IPS DF 6.9 (cell line): ENCODE measurements around the gene IPCEF1.
"Not testable (repeated sequence)": the region's sequence is repeated elsewhere in the genome, so short reads cannot be mapped to it uniquely, and the experiment has no call there.

Source experiments
- DNase-seq: peaks from one replicate; pipeline ENCODE4 v3.0.0-alpha.2; 2013; ENCODE audit warnings: low read depth, low spot score
- H3K27ac ChIP-seq: one replicate; pipeline ENCODE4 v1.5.1; 2013; ENCODE audit warnings: low read length, control low read depth
- H3K27me3 ChIP-seq: 2 replicates; pipeline ENCODE4 v1.6.1; 2013; ENCODE audit warnings: mild to moderate bottlenecking, low read length; ENCODE audit not compliant: control insufficient read depth, insufficient read depth
- H3K36me3 ChIP-seq: 2 replicates; pipeline ENCODE4 v1.6.1; 2013; ENCODE audit warnings: low read length; ENCODE audit not compliant: control insufficient read depth, insufficient read depth
- H3K4me1 ChIP-seq: 2 replicates; pipeline ENCODE4 v1.6.1; 2013; ENCODE audit warnings: low read length; ENCODE audit not compliant: control insufficient read depth, insufficient read depth
- H3K4me3 ChIP-seq: 2 replicates; pipeline ENCODE4 v1.5.1; 2013; ENCODE audit warnings: mild to moderate bottlenecking, low read length
- H3K9me3 ChIP-seq: 2 replicates; pipeline ENCODE4 v1.6.1; 2013; ENCODE audit warnings: low read length, inconsistent platforms; ENCODE audit not compliant: control insufficient read depth, insufficient read depth
- WGBS: extraction: QIAGEN DNeasy Blood & Tissue Kit; methylation state at CpG from one replicate; pipeline ENCODE4 v1.1.7; 2013; ENCODE audit warnings: mixed read lengths, missing lambda C conversion rate; ENCODE audit not compliant: insufficient read length, insufficient coverage; 5-methylcytosine and 5-hydroxymethylcytosine counted together

The IPCEF1 gene

DNA sequence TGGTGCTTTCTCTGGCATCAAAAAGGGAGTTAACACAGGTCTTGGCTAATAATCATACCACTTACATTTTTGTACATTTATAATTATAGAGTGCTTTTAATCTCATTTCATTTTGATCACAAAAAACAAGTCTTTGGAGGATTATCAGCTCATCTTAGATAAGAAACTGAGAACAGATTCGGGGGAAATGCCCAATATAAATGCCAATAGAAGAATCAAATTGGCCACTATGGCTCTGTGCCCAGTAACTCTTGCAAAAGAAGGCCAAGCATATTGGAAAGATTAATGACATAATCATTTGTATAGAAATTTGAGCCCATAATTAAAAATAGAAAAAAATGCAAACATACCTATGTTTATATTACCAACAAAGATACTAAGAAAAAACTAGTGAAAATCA lies 42.5 kb downstream of the IPCEF1 start:
- no CpG with 5 or more reads among the region's 1 CpG for WGBS
- H3K27ac ChIP-seq, result no peak overlapping the region
- DNase-seq, result no peak

GRCh38 chr6:154308986-154309385 lies 47.6 kb downstream of the IPCEF1 start:
- Histone ChIP-seq H3K9me3 (no peaks in the 10 kb centered on the region), H3K27me3 (no peaks in the 10 kb centered on the region), H3K4me3 (no peak overlapping the region), H3K36me3 (no peaks in the 10 kb centered on the region), H3K27ac (no peak overlapping the region), H3K4me1 (no peaks in the 10 kb centered on the region)
- DNase-seq, result no peak
- WGBS, result no CpG with 5 or more reads among the region's 2 CpGs

More for the DNA sequence above, 42.5 kb downstream of the IPCEF1 start:
- H3K9me3 ChIP-seq, result no peaks in the 10 kb centered on the region
- H3K4me3 ChIP-seq, result no peak overlapping the region
- no peaks in the 10 kb centered on the region for H3K36me3 ChIP-seq
- H3K27me3 ChIP-seq, result no peaks in the 10 kb centered on the region
- no peaks in the 10 kb centered on the region for H3K4me1 ChIP-seq

- Histone ChIP-seq H3K9me3 (no peaks in the 10 kb centered on the region), H3K27ac (no peak overlapping the region), H3K27me3 (no peaks in the 10 kb centered on the region), H3K4me3 (no peak overlapping the region), H3K4me1 (no peaks in the 10 kb centered on the region), H3K36me3 (no peaks in the 10 kb centered on the region)
- no peak for DNase-seq
- 100% methylated on average over 1 of the region's 7 CpGs for WGBS
Observed at GRCh38 chr6:154307696-154308425, 48.7 kb downstream of the IPCEF1 start.

DNA sequence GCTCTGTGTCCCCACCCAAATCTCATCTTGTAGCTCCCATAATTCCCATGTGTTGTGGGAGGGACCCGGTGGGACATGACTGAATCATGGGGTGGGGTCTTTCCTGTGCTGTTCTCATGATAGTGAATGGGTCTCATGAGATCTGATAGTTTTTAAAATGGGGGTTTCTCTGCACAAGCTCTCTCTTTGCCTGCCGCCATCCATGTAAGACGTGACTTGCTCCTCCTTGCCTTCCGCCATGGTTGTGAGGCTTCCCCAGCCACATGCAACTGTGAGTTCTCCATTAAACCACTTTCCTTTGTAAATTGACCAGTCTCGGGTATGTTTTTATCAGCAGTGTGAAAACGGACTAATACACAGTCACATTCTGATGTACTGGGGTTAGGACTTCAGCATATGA lies 49.5 kb downstream of the IPCEF1 start:
- not testable (repeated sequence) for DNase-seq, H3K4me3 ChIP-seq, H3K4me1 ChIP-seq, H3K27ac ChIP-seq, H3K27me3 ChIP-seq, H3K36me3 ChIP-seq, H3K9me3 ChIP-seq
- no CpG with 5 or more reads among the region's 6 CpGs for WGBS

DNA sequence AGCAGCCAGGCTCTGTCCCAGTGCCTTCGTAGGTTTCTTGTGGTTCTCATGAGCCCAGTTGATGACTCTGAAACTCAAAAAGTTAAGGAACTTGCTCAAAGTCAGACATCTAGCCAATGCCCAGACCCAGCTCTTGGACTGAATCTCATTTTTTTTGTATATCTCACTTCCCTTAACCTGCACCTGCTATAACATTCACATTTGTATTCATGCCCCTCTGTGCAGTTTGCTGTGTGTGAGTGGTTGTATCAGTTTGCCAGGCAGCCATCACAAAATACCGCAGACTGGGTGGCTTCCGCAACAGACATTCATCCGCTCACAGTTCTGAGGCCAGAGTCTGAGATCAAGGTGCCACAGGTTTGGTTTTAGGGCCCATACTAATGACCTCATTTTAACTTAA lies 49.9 kb downstream of the IPCEF1 start:
- DNase-seq, result no peak
- Histone ChIP-seq H3K27ac (no peak overlapping the region), H3K4me1 (no peaks in the 10 kb centered on the region), H3K9me3 (no peaks in the 10 kb centered on the region), H3K27me3 (no peaks in the 10 kb centered on the region), H3K4me3 (no peak overlapping the region), H3K36me3 (no peaks in the 10 kb centered on the region)
- WGBS, result no CpG with 5 or more reads among the region's 4 CpGs

- no CpG with 5 or more reads among the region's 1 CpG for WGBS
- DNase-seq, result no peak
- H3K9me3 ChIP-seq, result no peaks in the 10 kb centered on the region
Observed at GRCh38 chr6:154304191-154304590, 52.4 kb downstream of the IPCEF1 start.

GRCh38 chr6:154303642-154304041 lies 53.0 kb downstream of the IPCEF1 start:
- H3K27ac ChIP-seq, H3K9me3 ChIP-seq, H3K27me3 ChIP-seq, H3K4me3 ChIP-seq, H3K4me1 ChIP-seq, DNase-seq, H3K36me3 ChIP-seq: not testable (repeated sequence)
- WGBS, result no CpG with 5 or more reads among the region's 4 CpGs

More at GRCh38 chr6:154304191-154304590, 52.4 kb downstream of the IPCEF1 start:
- H3K4me3 ChIP-seq, result no peak overlapping the region
- no peak overlapping the region for H3K27ac ChIP-seq
- H3K27me3 ChIP-seq, result no peaks in the 10 kb centered on the region
- no peaks in the 10 kb centered on the region for H3K4me1 ChIP-seq
- no peaks in the 10 kb centered on the region for H3K36me3 ChIP-seq

DNA sequence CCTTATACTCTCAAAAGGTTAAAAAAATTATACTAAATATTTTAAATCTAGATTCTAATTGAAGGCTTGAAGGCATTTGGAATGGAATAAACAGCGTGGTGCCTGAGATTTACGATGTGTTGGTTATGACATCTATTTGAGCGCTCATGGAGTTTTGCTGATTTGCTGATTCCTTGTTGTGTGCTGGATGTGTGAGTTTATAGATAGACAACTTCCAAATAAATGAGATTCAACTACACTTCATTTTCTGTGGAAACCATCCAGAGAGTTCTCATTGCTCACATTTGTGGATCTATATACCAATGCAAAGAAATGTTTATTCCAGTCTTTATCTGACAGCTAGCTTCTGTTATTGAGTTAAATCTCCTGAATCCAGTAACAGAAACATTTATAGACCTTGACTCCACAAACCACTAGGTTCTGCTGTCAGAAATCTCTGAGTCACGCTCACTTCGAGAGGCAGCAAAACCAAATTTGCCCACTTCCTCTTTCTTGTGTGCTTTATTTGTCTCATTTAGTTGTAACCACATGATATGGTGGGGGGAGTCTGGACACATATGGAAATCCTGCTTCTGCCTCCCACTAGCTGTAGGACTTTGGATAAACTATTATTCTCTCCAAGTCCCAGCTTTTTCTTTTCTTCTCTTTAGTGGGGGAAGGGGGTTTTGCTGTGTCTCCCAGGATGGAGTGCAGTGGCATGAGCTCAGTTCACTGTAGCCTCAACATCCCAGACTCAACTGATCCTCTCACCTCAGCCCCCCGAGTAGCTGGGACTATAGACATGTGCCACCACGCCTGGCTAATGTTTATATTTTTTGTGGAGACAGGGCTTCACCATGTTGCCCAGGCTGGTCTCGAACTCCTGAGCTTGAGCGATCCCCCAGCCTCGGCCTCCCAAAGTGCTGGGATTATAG lies 54.5 kb downstream of the IPCEF1 start:
- no peaks in the 10 kb centered on the region for H3K9me3 ChIP-seq
- WGBS, result no CpG with 5 or more reads among the region's 10 CpGs
- no peaks in the 10 kb centered on the region for H3K4me1 ChIP-seq
- no peaks in the 10 kb centered on the region for H3K36me3 ChIP-seq
- H3K27me3 ChIP-seq, result no peaks in the 10 kb centered on the region
- H3K27ac ChIP-seq, result no peak overlapping the region
- no peak overlapping the region for H3K4me3 ChIP-seq
- DNase-seq, result no peak

DNA sequence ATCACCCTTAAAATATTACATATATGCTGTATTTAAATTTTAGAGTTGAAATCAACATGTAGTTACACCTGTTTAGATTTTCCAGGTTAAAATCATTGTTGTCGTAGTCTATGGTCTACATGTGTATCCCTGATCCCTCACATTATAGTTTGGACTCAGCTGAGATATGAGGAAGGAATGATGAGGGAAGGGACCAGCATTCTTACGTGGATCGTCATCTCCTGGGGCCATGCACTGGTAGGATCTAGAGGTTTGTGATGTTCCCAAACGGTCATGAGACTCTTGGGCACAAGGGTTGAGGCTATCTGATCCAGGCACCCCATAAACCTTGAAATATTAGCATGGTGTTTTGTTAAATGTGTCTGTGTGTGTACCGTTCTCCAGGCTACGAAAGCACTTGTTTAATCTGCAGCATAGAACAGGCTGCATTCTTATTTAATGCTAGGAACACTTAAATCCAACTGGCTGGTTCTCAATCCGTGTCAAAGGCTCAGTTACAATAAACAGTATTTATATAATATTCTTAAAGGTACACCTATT lies 55.4 kb downstream of the IPCEF1 start:
- no peak for DNase-seq
- Histone ChIP-seq H3K36me3 (no peaks in the 10 kb centered on the region), H3K4me3 (no peak overlapping the region), H3K4me1 (no peaks in the 10 kb centered on the region), H3K27me3 (no peaks in the 10 kb centered on the region), H3K27ac (no peak overlapping the region), H3K9me3 (no peaks in the 10 kb centered on the region)
- WGBS, result no CpG with 5 or more reads among the region's 7 CpGs

GRCh38 chr6:154298297-154298696 lies 58.3 kb downstream of the IPCEF1 start:
- Histone ChIP-seq H3K4me1 (no peaks in the 10 kb centered on the region), H3K27ac (no peak overlapping the region), H3K9me3 (no peaks in the 10 kb centered on the region), H3K36me3 (no peaks in the 10 kb centered on the region), H3K27me3 (no peaks in the 10 kb centered on the region), H3K4me3 (no peak overlapping the region)
- no peak for DNase-seq
- WGBS, result no CpG with 5 or more reads among the region's 3 CpGs
